ENCODE measurements around the gene WNK2.

The WNK2 gene

DNA sequence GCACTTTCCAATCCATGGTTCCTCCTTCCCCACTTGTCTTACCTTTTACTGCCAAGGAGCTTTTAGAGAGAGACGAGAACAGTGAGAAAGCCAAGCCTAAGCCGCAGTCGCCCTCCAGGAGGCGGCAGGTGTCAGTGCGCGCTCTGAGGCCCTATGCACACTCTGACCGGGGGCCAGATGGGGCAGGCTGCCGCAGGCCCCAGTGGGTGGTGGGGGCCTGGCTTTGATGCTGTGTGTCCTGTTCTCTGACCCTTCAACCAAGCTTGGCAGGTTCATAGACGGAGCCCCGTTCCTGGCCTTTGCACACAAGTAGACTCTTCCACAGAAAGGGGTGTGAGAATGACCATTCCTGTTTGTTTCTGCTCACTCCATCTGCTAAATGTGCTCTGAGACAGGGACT, 77.3 kb downstream of the WNK2 start:
- Histone ChIP-seq H3K4me3 (replicated peaks; ENCODE audit: insufficient read depth, low read length) (no peak overlapping the region), H3K27ac (replicated peaks) (no peak overlapping the region), H3K27me3 (ENCODE audit: insufficient read depth, poor library complexity, severe bottlenecking) (peaks cover 5% of the 10 kb centered on the region)
- TF ChIP-seq POLR2AphosphoS5 (IDR thresholded peaks at IDR 0.05; ENCODE audit: low read depth) (no peak), SPI1 (IDR thresholded peaks at IDR 0.05; ENCODE audit: borderline replicate concordance, low read depth) (no peak), GABPA (IDR thresholded peaks at IDR 0.05; ENCODE audit: low read depth) (no peak)
- TF ChIP-seq, protein P1, sequence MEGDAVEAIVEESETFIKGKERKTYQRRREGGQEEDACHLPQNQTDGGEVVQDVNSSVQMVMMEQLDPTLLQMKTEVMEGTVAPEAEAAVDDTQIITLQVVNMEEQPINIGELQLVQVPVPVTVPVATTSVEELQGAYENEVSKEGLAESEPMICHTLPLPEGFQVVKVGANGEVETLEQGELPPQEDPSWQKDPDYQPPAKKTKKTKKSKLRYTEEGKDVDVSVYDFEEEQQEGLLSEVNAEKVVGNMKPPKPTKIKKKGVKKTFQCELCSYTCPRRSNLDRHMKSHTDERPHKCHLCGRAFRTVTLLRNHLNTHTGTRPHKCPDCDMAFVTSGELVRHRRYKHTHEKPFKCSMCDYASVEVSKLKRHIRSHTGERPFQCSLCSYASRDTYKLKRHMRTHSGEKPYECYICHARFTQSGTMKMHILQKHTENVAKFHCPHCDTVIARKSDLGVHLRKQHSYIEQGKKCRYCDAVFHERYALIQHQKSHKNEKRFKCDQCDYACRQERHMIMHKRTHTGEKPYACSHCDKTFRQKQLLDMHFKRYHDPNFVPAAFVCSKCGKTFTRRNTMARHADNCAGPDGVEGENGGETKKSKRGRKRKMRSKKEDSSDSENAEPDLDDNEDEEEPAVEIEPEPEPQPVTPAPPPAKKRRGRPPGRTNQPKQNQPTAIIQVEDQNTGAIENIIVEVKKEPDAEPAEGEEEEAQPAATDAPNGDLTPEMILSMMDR (IDR thresholded peaks at IDR 0.05; ENCODE audit: insufficient read depth, low read length), result no peak
- TF ChIP-seq, protein P2, sequence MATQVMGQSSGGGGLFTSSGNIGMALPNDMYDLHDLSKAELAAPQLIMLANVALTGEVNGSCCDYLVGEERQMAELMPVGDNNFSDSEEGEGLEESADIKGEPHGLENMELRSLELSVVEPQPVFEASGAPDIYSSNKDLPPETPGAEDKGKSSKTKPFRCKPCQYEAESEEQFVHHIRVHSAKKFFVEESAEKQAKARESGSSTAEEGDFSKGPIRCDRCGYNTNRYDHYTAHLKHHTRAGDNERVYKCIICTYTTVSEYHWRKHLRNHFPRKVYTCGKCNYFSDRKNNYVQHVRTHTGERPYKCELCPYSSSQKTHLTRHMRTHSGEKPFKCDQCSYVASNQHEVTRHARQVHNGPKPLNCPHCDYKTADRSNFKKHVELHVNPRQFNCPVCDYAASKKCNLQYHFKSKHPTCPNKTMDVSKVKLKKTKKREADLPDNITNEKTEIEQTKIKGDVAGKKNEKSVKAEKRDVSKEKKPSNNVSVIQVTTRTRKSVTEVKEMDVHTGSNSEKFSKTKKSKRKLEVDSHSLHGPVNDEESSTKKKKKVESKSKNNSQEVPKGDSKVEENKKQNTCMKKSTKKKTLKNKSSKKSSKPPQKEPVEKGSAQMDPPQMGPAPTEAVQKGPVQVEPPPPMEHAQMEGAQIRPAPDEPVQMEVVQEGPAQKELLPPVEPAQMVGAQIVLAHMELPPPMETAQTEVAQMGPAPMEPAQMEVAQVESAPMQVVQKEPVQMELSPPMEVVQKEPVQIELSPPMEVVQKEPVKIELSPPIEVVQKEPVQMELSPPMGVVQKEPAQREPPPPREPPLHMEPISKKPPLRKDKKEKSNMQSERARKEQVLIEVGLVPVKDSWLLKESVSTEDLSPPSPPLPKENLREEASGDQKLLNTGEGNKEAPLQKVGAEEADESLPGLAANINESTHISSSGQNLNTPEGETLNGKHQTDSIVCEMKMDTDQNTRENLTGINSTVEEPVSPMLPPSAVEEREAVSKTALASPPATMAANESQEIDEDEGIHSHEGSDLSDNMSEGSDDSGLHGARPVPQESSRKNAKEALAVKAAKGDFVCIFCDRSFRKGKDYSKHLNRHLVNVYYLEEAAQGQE (IDR thresholded peaks at IDR 0.05; ENCODE audit: insufficient replicate concordance, low read depth), result no peak
- DNase-seq (ENCODE audit: low read depth in 1 of 2, low spot score in 1 of 2), result no peak

DNA sequence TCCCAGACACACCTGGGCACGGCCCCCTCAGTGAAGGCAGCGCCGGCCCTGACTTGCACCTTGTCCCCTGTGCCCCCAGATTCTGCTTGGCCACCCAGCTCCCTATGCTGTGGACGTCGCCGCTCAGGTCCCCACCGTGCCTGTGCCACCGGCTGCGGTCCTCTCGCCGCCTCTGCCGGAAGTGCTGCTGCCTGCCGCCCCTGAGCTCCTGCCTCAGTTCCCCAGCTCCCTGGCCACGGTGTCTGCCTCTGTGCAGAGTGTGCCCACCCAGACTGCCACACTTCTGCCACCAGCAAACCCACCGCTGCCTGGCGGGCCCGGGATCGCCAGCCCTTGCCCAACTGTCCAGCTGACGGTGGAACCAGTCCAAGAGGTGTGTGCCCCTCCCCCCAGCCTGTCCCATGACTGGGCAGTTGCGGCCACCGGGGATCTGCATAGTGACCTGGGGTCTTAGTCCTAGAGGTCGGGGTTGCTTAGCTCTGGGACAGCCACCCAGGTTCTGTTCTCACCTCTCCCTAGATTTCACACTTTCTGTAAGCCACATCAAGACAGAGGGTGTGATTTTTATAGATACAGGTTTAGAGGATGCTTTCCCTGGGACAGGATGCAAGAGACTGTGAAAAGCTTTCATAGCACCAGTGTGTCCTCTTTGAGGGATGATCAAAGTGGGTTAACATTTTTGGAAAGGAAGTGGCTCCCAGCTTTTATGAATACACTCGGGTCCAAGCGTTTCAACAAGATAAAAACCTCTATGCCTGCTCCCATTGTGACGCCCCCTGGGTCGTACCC, 78.0 kb downstream of the WNK2 start:
- Histone ChIP-seq H3K27me3 (ENCODE audit: insufficient read depth, poor library complexity, severe bottlenecking) (peaks cover 5% of the 10 kb centered on the region), H3K27ac (replicated peaks) (no peak overlapping the region), H3K4me3 (replicated peaks; ENCODE audit: insufficient read depth, low read length) (no peak overlapping the region)
- DNase-seq (ENCODE audit: low read depth in 1 of 2, low spot score in 1 of 2), result no peak
- TF ChIP-seq, protein P2 (IDR thresholded peaks at IDR 0.05; ENCODE audit: insufficient replicate concordance, low read depth), result no peak
- TF ChIP-seq POLR2AphosphoS5 (IDR thresholded peaks at IDR 0.05; ENCODE audit: low read depth) (no peak), SPI1 (IDR thresholded peaks at IDR 0.05; ENCODE audit: borderline replicate concordance, low read depth) (no peak), GABPA (IDR thresholded peaks at IDR 0.05; ENCODE audit: low read depth) (no peak)
- TF ChIP-seq, protein P1 (IDR thresholded peaks at IDR 0.05; ENCODE audit: insufficient read depth, low read length), result no peak

DNA sequence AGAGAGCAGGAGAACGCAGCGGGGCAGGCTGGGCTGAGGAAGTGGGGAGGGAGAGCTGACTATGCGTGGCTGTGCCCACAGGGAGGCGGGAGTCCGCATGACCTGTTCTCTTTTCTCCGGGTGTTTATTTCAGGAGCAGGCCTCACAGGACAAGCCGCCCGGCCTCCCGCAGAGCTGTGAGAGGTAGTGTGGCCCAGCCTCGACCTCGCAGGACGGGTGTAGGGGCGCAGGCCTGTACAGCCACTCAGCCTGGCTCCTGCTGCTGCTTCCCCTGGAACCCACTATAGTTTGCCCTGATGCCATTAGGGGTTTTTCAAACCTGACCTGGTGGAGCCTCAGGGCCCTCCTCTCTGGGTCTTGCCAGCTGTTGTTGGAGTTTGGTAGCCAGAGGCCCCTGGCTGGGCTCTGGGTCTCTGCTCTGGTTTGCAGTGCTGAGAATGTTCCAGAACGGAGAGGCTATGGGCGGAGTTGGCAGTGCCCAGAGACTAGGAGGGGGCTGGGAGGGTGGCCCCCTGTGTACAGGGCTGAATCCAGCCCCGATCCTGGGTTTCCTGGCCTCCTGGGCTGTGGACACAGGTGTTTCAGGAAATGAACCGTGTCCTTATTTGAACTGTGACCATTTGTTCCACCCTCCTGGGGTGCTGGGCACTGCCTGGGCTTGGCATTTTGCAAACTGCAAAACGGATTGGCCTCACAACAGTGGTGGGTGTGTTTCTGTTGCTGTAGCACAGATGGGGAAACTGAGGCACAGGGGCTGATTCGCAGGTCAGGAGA, 78.8 kb downstream of the WNK2 start:
- Histone ChIP-seq H3K4me3 (replicated peaks; ENCODE audit: insufficient read depth, low read length) (no peak overlapping the region), H3K27ac (replicated peaks) (no peak overlapping the region), H3K27me3 (ENCODE audit: insufficient read depth, poor library complexity, severe bottlenecking) (peaks cover 9% of the 10 kb centered on the region)
- DNase-seq (ENCODE audit: low read depth in 1 of 2, low spot score in 1 of 2), result no peak
- TF ChIP-seq, protein P2 (IDR thresholded peaks at IDR 0.05; ENCODE audit: insufficient replicate concordance, low read depth), result no peak
- TF ChIP-seq GABPA (IDR thresholded peaks at IDR 0.05; ENCODE audit: low read depth) (no peak), POLR2AphosphoS5 (IDR thresholded peaks at IDR 0.05; ENCODE audit: low read depth) (no peak), SPI1 (IDR thresholded peaks at IDR 0.05; ENCODE audit: borderline replicate concordance, low read depth) (no peak)
- TF ChIP-seq, protein P1 (IDR thresholded peaks at IDR 0.05; ENCODE audit: insufficient read depth, low read length), result no peak

Measured in HL-60 (cell line).